ENCODE measurements around the gene MACROD2. TPM values are rescaled to one million over a fixed set of nuclear protein-coding genes. Genes with fewer than 3 reads are reported as not detected.

Gene MACROD2
- total RNA-seq, 1 donor from 2014 or later: 1.6 TPM

DNA sequence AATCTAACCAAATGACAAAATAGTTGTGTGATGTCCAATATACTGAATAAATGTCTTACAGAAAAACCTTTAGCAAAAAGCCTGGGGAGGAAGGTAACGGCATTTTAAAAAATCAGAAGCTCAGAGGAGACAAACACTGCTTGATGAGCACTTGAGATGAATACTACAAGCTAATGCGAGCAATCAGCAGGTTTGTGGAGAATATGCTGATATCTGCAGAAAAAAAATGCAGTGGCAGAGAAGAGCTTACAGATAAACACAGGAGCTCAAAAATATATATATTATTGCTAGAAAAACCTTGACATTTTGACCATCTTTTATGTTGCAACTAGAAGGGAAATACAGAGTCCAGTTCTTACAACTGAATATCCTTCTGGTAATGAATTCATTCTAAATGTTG lies 1605.2 kb downstream of the MACROD2 start:
- Histone ChIP-seq H3K4me3 (ENCODE audit: low read depth, low read length) (no peak overlapping the region), H3K27me3 (ENCODE audit: control insufficient read depth, insufficient read depth, low read length) (no peaks in the 10 kb centered on the region), H3K36me3 (ENCODE audit: control insufficient read depth, insufficient read depth, low read length) (no peaks in the 10 kb centered on the region)
- no peak for DNase-seq (ENCODE audit: low read depth)
- FAIRE-seq: no peak
- TF ChIP-seq, protein P1, sequence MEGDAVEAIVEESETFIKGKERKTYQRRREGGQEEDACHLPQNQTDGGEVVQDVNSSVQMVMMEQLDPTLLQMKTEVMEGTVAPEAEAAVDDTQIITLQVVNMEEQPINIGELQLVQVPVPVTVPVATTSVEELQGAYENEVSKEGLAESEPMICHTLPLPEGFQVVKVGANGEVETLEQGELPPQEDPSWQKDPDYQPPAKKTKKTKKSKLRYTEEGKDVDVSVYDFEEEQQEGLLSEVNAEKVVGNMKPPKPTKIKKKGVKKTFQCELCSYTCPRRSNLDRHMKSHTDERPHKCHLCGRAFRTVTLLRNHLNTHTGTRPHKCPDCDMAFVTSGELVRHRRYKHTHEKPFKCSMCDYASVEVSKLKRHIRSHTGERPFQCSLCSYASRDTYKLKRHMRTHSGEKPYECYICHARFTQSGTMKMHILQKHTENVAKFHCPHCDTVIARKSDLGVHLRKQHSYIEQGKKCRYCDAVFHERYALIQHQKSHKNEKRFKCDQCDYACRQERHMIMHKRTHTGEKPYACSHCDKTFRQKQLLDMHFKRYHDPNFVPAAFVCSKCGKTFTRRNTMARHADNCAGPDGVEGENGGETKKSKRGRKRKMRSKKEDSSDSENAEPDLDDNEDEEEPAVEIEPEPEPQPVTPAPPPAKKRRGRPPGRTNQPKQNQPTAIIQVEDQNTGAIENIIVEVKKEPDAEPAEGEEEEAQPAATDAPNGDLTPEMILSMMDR (IDR thresholded peaks at IDR 0.05; ENCODE audit: insufficient read depth, low read length, severe bottlenecking): no peak

DNA sequence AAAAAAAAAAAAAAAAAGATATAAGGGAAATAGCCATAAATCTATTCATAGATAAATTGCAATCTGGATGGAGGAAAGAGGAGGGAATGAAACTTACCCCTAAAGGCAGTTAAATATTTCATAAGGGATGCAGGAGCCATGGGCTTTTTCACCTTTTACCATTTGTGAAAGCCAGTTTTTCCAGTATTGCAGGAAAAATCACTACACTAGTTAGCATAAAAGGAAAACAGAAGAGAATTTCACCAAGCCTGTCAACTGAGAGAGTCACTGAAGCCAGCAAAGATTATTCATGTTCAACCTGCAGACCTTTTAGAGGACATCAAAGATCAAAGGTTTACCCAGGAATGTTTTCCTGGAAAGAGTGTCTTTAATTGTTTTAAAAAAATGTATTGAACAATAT lies 1608.2 kb downstream of the MACROD2 start:
- Histone ChIP-seq H3K27me3 (ENCODE audit: control insufficient read depth, insufficient read depth, low read length) (no peaks in the 10 kb centered on the region), H3K36me3 (ENCODE audit: control insufficient read depth, insufficient read depth, low read length) (no peaks in the 10 kb centered on the region), H3K4me3 (ENCODE audit: low read depth, low read length) (no peak overlapping the region)
- TF ChIP-seq, protein P1 (IDR thresholded peaks at IDR 0.05; ENCODE audit: insufficient read depth, low read length, severe bottlenecking): no peak
- FAIRE-seq (no peak), DNase-seq (ENCODE audit: low read depth) (no peak)

DNA sequence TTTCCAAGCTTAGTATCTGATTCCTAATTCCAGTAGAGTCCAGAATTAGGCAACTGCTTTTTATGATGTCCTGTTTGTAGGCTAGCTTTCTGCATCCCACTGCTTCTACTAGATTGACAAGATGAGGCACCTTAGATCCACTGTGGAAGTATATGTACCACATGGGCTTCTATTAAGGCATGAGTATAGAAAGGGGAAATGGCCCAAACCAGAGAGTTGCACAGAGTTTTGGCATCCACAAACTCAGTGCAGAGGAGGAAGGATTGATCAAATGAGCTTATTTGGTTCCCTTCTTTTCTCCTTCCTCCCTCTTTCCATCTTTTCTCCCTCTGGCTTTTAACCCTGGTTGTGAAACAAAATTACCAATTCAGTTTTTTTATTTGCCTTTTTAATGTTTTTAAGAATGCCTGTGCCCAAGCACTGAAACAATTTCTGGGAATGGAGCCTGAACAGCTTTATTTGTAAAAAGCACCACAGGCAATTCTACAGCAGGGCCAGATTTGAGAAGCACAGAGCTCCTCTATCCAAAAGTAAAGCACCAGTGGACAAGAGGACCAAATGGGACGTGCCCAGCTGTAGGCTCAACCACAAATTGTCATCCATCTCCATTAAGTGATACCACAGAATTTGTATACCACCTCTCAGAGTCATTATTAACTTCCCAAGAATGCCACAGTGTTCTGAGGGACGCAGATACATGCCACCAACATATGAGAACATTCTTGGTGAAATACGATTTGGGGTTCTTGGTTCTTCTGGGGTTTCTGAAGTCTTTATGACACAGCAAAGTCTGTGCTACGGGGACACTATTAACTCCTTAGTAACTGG lies 1608.9 kb downstream of the MACROD2 start:
- Histone ChIP-seq H3K36me3 (ENCODE audit: control insufficient read depth, insufficient read depth, low read length) (no peaks in the 10 kb centered on the region), H3K4me3 (ENCODE audit: low read depth, low read length) (no peak overlapping the region), H3K27me3 (ENCODE audit: control insufficient read depth, insufficient read depth, low read length) (no peaks in the 10 kb centered on the region)
- no peak for FAIRE-seq
- TF ChIP-seq, protein P1 (IDR thresholded peaks at IDR 0.05; ENCODE audit: insufficient read depth, low read length, severe bottlenecking): no peak
- no peak for DNase-seq (ENCODE audit: low read depth)

- DNase-seq (ENCODE audit: low read depth) (no peak), FAIRE-seq (no peak)
- H3K4me3 ChIP-seq (ENCODE audit: low read depth, low read length): no peak overlapping the region
- H3K27me3 ChIP-seq (ENCODE audit: control insufficient read depth, insufficient read depth, low read length): no peaks in the 10 kb centered on the region
- H3K36me3 ChIP-seq (ENCODE audit: control insufficient read depth, insufficient read depth, low read length): no peaks in the 10 kb centered on the region
- TF ChIP-seq, protein P1 (IDR thresholded peaks at IDR 0.05; ENCODE audit: insufficient read depth, low read length, severe bottlenecking): no peak
Measured at GRCh38 chr20:15609921-15610320, 1614.6 kb downstream of the MACROD2 start.

DNA sequence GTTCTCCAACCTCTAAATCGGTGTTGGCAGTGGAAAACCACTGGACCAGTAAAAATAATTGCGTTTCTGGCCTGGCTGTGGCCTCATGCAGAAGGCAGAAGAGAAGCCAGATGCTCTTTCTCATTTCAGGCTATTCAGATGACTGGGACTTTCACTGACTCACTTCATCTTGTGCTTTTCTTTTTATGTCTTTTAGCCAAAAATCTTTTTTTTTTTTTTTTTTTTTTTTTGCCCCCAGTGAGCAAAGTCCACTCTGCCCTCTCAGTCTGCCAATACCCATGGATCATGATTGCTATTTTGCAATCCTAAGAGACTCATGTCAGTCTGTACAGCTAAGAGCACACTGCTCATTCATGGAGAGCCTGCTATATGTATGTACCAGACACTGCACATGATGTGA lies 1615.5 kb downstream of the MACROD2 start:
- DNase-seq (ENCODE audit: low read depth) (no peak), FAIRE-seq (no peak)
- TF ChIP-seq, protein P1 (IDR thresholded peaks at IDR 0.05; ENCODE audit: insufficient read depth, low read length, severe bottlenecking): no peak
- Histone ChIP-seq H3K27me3 (ENCODE audit: control insufficient read depth, insufficient read depth, low read length) (no peaks in the 10 kb centered on the region), H3K36me3 (ENCODE audit: control insufficient read depth, insufficient read depth, low read length) (no peaks in the 10 kb centered on the region), H3K4me3 (ENCODE audit: low read depth, low read length) (no peak overlapping the region)

GRCh38 chr20:15611541-15611940 lies 1616.2 kb downstream of the MACROD2 start:
- FAIRE-seq: no peak
- no peak for DNase-seq (ENCODE audit: low read depth)
- H3K27me3 ChIP-seq (ENCODE audit: control insufficient read depth, insufficient read depth, low read length): no peaks in the 10 kb centered on the region
- no peak overlapping the region for H3K4me3 ChIP-seq (ENCODE audit: low read depth, low read length)
- no peaks in the 10 kb centered on the region for H3K36me3 ChIP-seq (ENCODE audit: control insufficient read depth, insufficient read depth, low read length)
- TF ChIP-seq, protein P1 (IDR thresholded peaks at IDR 0.05; ENCODE audit: insufficient read depth, low read length, severe bottlenecking): no peak

All from bronchial epithelial cell (primary cell).